CD1c-positive myeloid dendritic cell (primary cell): Measurements from ENCODE around the gene LIN7B.

Experiments
- DNase-seq: peaks from one replicate; pipeline ENCODE4 v3.0.0-alpha.2; 2016; ENCODE audit errors: extremely low spot score

LIN7B gene

GRCh38 chr19:49165111-49165750 lies 51.1 kb downstream of the LIN7B start:
- DNase-seq, result no peak

- no peak for DNase-seq
These were observed 51.7 kb downstream of the LIN7B start for GRCh38 chr19:49165865-49166301.

- no peak for DNase-seq
These were observed 53.8 kb downstream of the LIN7B start for GRCh38 chr19:49167857-49168409.
